ENCODE measurements around the gene ZNF343.

GRCh38 chr20:2538931-2539720, 30.4 kb upstream of the ZNF343 start:
- TF ChIP-seq CTCF (conservative IDR thresholded peaks at IDR 0.05; ENCODE audit: low read depth in 2 of 2) = no peak
- TF ChIP-seq CREB1 (CRISPR knock-in tag; IDR thresholded peaks at IDR 0.05; ENCODE audit: low read depth) = no peak
- TF ChIP-seq EZH2 (IDR thresholded peaks at IDR 0.05; ENCODE audit: low read depth, unreplicated experiment) = no peak
- no peak for TF ChIP-seq POLR2AphosphoS5 (IDR thresholded peaks at IDR 0.05; ENCODE audit: low read depth)
